Gastrocnemius medialis (tissue), 4 donors: ENCODE results near the gene TNS3.

Source experiments
- CTCF ChIP-seq, 5 experiments: fragments of 450-650 bp in 3 of 5; fragments of 200-600 bp in 2 of 5; sonication (generic) in 2 of 5; IDR thresholded peaks in 4 of 5; conservative IDR thresholded peaks in 1 of 5; 1 replicate in 4 of 5; 2 replicates in 1 of 5; pipeline ENCODE4 v1.5.1; 2016 to 2019; ENCODE audit warnings: antibody characterized with exemption in 5 of 5, mild to moderate bottlenecking in 3 of 5, moderate library complexity in 3 of 5
- POLR2A ChIP-seq, 2 donors: fragments of 450-650 bp; IDR thresholded peaks; one replicate each; pipeline ENCODE4 v1.6.1; 2017; ENCODE audit warnings: antibody characterized with exemption in 2 of 2, mild to moderate bottlenecking in 2 of 2, moderate library complexity in 2 of 2

DNA sequence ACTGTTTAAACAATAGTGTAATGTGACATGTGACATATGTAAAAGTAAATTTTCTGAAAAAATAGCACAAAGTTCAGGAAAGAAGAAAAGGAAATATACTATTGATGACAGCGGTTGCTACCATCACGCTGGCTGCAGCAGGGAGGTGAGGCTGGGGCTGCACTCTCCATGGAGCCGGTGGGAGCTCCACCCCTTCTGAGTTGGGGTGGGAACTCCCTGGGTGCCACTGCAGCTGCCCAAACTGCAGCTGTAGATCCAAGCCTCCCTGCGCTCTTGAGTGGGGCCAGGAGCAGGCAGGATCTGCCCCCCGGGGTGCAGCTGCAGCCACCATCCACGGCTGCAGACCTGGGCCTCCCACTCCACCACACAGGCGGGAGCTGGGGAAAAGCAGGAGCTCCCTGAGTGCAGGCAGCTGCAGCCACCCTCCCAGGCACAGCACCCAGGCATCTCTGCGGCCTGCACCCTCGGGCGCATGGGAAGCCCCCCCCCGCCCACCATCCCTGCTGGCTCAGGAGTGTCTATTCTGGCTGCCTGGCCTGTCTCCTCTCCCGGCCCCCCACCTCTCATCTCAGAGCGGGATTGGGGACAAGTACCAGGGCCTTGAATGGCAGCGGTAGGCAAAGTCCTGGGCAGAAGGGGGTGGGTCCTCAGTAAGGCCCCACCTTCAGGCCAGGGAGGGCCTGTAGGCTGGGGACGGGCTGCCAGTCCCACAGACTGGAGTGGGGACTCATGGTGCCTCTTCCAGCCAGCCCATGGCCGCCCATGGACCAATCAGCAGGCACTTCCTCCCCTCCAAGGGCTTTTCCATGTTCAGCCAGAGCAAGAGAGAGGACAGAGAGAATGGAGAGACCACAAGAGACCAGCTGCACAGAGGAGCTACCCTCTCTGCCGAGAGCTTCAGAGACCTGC, 50.1 kb downstream of the TNS3 start:
- TF ChIP-seq CTCF (IDR thresholded peaks at IDR 0.05 in 4 of 5, conservative IDR thresholded peaks at IDR 0.05 in 1 of 5): no peak
- TF ChIP-seq POLR2A (IDR thresholded peaks at IDR 0.05): no peak
